ENCODE measurements around the gene LRRC27. TPM values are rescaled to one million over a fixed set of nuclear protein-coding genes. Genes with fewer than 3 reads are reported as not detected.

The LRRC27 gene
- polyA plus RNA-seq, 3 donors = 3.6 to 12.8 (median 3.6) TPM

DNA sequence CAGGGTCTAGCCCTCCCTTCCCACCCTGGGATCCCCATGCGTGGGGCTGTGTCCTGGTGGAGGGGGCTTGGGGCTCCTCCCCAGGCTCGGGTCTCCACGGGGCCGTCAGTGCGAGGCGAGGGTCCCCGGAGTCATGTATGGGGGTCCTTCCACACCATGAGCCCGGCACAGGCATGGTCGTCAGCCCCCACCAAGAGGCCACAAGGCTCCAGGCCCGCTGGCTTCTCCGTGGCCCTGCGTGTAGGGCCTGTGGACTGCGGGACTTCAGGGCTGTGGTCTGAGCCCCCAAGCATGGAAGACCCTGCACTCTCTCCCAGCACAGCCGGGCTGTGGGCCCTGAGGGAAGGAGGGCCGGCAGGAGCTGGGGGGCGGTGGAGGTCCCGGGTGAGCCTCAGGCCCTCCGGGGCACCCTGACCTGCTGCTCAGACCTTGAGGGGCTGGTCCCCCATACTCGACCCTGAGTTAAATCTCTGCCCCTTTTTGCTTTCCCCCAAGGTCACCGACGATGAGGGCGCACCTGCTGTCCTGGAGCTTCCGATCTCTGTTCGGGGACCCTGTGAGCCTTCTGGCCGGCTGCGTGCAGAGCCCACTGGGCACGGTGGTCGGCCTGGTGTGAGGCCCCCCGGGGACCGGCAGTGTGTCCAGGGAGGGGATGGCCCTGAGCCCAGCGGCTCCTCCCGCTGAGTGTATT lies 84.7 kb downstream of the LRRC27 start:
- TF ChIP-seq, protein P1, sequence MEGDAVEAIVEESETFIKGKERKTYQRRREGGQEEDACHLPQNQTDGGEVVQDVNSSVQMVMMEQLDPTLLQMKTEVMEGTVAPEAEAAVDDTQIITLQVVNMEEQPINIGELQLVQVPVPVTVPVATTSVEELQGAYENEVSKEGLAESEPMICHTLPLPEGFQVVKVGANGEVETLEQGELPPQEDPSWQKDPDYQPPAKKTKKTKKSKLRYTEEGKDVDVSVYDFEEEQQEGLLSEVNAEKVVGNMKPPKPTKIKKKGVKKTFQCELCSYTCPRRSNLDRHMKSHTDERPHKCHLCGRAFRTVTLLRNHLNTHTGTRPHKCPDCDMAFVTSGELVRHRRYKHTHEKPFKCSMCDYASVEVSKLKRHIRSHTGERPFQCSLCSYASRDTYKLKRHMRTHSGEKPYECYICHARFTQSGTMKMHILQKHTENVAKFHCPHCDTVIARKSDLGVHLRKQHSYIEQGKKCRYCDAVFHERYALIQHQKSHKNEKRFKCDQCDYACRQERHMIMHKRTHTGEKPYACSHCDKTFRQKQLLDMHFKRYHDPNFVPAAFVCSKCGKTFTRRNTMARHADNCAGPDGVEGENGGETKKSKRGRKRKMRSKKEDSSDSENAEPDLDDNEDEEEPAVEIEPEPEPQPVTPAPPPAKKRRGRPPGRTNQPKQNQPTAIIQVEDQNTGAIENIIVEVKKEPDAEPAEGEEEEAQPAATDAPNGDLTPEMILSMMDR (IDR thresholded peaks at IDR 0.05) = no peak
- Histone ChIP-seq H3K36me3 (replicated peaks in 1 of 2; ENCODE audit: control insufficient read depth in 1 of 2, insufficient read depth in 2 of 2, low read length in 2 of 2) (peaks cover 8 to 22% of the 10 kb centered on the region in 2 donors), H3K9me3 (replicated peaks in 1 of 2; ENCODE audit: control insufficient read depth in 1 of 2, insufficient read depth in 1 of 2, low read length in 2 of 2) (no peaks in the 10 kb centered on the region), H3K27ac (ENCODE audit: low read depth in 1 of 2, low read length in 2 of 2) (peak overlapping the region; percentile 84 to 96), H4K20me1 (ENCODE audit: insufficient read depth, low read length) (peaks cover 7% of the 10 kb centered on the region), H3K27me3 (ENCODE audit: control insufficient read depth in 2 of 2, insufficient read depth in 2 of 2, low read length in 2 of 2) (no peaks in the 10 kb centered on the region), H3K79me2 (ENCODE audit: insufficient read depth, low read length) (peaks cover 66% of the 10 kb centered on the region), H2AFZ (ENCODE audit: insufficient read depth, low read depth, low read length, poor library complexity, severe bottlenecking) (no peak overlapping the region), H3K9ac (ENCODE audit: insufficient read depth, low read length, poor library complexity, severe bottlenecking) (peak overlapping the region; percentile 45), H3K4me1 (ENCODE audit: control insufficient read depth in 1 of 2, insufficient read depth in 2 of 2, low read length in 2 of 2) (peaks cover 81 to 85% of the 10 kb centered on the region in 2 donors), H3K4me2 (replicated peaks; ENCODE audit: extremely low read depth, low read length, poor library complexity, severe bottlenecking) (peak overlapping the region; percentile 51), H3K4me3 (replicated peaks in 1 of 3; ENCODE audit: low read depth in 2 of 3, low read length in 3 of 3) (peak overlapping the region in 1 of 3 experiments; percentile 42)
- H3K4me1 Mint-ChIP-seq = peaks cover 71% of the 10 kb centered on the region
- H3K27me3 Mint-ChIP-seq (ENCODE audit: low read depth in 3 of 3) = peaks cover 0 to 1% (median 0%) of the 10 kb centered on the region in 3 donors
- H3K36me3 Mint-ChIP-seq = peaks cover 22 to 30% of the 10 kb centered on the region in 2 donors
- no peak for DNase-seq
- no peak overlapping the region for H3K4me3 Mint-ChIP-seq
- peak overlapping the region in 5 of 7 donors; percentile 57 to 92 (median 90) for H3K27ac Mint-ChIP-seq
- peaks cover 0 to 2% (median 0%) of the 10 kb centered on the region in 7 donors for H3K9me3 Mint-ChIP-seq
- WGBS (ENCODE audit: insufficient coverage) = 96% methylated on average over 25 of the region's 32 CpGs
- intact Hi-C loops (cut with micrococcal nuclease) = no loop called here

DNA sequence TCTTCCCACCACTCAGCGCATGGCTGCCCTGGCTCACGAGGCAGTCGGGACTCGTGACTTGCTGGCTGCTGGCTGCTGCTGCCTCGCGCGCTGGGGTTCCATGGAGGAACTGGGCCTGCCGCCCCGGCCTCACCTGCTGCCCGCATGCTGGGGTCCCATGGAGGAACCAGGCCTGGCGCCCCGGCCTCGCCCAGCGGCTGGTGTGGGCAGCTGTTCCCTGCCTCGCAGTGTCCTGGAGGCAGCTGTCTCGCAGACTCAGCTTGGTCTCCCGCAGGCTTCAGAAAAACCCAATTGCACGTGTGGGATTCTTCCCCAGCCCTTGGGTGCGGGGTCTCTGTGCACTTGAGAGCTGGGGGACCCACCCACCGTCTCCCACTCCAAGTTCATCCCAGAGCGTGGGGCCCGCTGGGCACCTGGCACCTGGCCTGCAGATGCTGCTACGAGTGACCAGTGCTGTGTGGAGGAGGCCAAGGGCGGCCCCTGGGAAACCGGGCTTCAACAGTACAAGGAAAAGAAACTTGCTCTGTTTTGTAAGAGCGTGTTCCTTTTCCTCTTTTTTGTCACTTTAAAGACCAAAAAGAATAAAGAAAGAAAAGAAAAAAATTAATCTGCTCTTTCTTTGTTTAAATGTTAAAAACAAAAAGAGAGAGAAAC lies 85.4 kb downstream of the LRRC27 start:
- Histone ChIP-seq H2AFZ (ENCODE audit: insufficient read depth, low read depth, low read length, poor library complexity, severe bottlenecking) (no peak overlapping the region), H3K9ac (ENCODE audit: insufficient read depth, low read length, poor library complexity, severe bottlenecking) (peak overlapping the region; percentile 45), H4K20me1 (ENCODE audit: insufficient read depth, low read length) (peaks cover 4% of the 10 kb centered on the region), H3K4me3 (replicated peaks in 1 of 3; ENCODE audit: low read depth in 2 of 3, low read length in 3 of 3) (peak overlapping the region in 1 of 3 experiments; percentile 42), H3K4me2 (replicated peaks; ENCODE audit: extremely low read depth, low read length, poor library complexity, severe bottlenecking) (peak overlapping the region; percentile 51), H3K4me1 (ENCODE audit: control insufficient read depth in 1 of 2, insufficient read depth in 2 of 2, low read length in 2 of 2) (peaks cover 81 to 85% of the 10 kb centered on the region in 2 donors), H3K9me3 (replicated peaks in 1 of 2; ENCODE audit: control insufficient read depth in 1 of 2, insufficient read depth in 1 of 2, low read length in 2 of 2) (no peaks in the 10 kb centered on the region), H3K27ac (ENCODE audit: low read depth in 1 of 2, low read length in 2 of 2) (peak overlapping the region; percentile 84 to 96), H3K27me3 (ENCODE audit: control insufficient read depth in 2 of 2, insufficient read depth in 2 of 2, low read length in 2 of 2) (no peaks in the 10 kb centered on the region), H3K79me2 (ENCODE audit: insufficient read depth, low read length) (peaks cover 66% of the 10 kb centered on the region), H3K36me3 (replicated peaks in 1 of 2; ENCODE audit: control insufficient read depth in 1 of 2, insufficient read depth in 2 of 2, low read length in 2 of 2) (peaks cover 8 to 22% of the 10 kb centered on the region in 2 donors)
- Mint-ChIP-seq H3K9me3 (peaks cover 0 to 2% (median 0%) of the 10 kb centered on the region in 7 donors), H3K27me3 (ENCODE audit: low read depth in 3 of 3) (peaks cover 0 to 1% (median 0%) of the 10 kb centered on the region in 3 donors), H3K4me1 (peaks cover 71% of the 10 kb centered on the region), H3K36me3 (peaks cover 22 to 30% of the 10 kb centered on the region in 2 donors), H3K27ac (peak overlapping the region; percentile 79 to 92 (median 91)), H3K4me3 (no peak overlapping the region)
- intact Hi-C loops (cut with micrococcal nuclease) = no loop called here
- 40% methylated on average over 21 of the region's 26 CpGs for WGBS (ENCODE audit: insufficient coverage)
- DNase-seq = peak in 1 of 3 donors; percentile 33
- TF ChIP-seq, protein P1 (IDR thresholded peaks at IDR 0.05) = no peak
